Heart right ventricle (tissue), 16 donors: ENCODE results near the gene WNK3. TPM values are rescaled to one million over a fixed set of nuclear protein-coding genes. Genes with fewer than 3 reads are reported as not detected.

Experiments
- ATAC-seq, 8 donors: fragments of 200-7000 bp; cut with Tn5 transposase; one replicate each; pipeline ENCODE4 v1.9.1; 2020; ENCODE audit warnings: mild to moderate bottlenecking in 8 of 8, moderate library complexity in 8 of 8, moderate number of reproducible peaks in 1 of 8
- DNase-seq, 2 donors: peaks; one replicate each; pipeline ENCODE4 v3.0.0-alpha.2; 2020
- H3K27ac ChIP-seq, 10 donors: fragments of 200-600 bp; sonication (generic) in 2 of 10; one replicate each; pipeline versions ENCODE4 v1.5.0 to v1.8.0; 2020 to 2022; ENCODE audit warnings: mild to moderate bottlenecking in 3 of 10
- H3K27me3 ChIP-seq, 7 donors: fragments of 200-600 bp; one replicate each; pipeline ENCODE4 v1.8.0; 2021 to 2022; ENCODE audit warnings: mild to moderate bottlenecking in 2 of 7
- H3K36me3 ChIP-seq, 9 donors: fragments of 200-600 bp; sonication (generic) in 1 of 9; one replicate each; pipeline versions ENCODE4 v1.5.0 to v1.8.0; 2020 to 2022; ENCODE audit warnings: mild to moderate bottlenecking in 2 of 9
- H3K4me1 ChIP-seq, 9 donors: fragments of 200-600 bp; sonication (generic) in 1 of 9; one replicate each; pipeline versions ENCODE4 v1.5.0 to v1.8.0; 2020 to 2022; ENCODE audit warnings: mild to moderate bottlenecking in 4 of 9
- H3K4me3 ChIP-seq, 10 donors: fragments of 200-600 bp; sonication (generic) in 2 of 10; one replicate each; pipeline versions ENCODE4 v1.5.0 to v1.8.0; 2020 to 2022; ENCODE audit warnings: mild to moderate bottlenecking in 7 of 10, moderate library complexity in 2 of 10
- H3K9me3 ChIP-seq, 11 donors: fragments of 200-600 bp in 10 of 11; sonication (generic) in 2 of 11; one replicate each; pipeline versions ENCODE4 v1.5.0 to v1.8.0; 2013 to 2022; ENCODE audit warnings: mild to moderate bottlenecking in 2 of 11, control low read depth in 1 of 11, moderate library complexity in 1 of 11
- WGBS, 2 donors: extraction: QIAGEN DNeasy Blood & Tissue Kit; methylation state at CpG; one replicate each; pipeline ENCODE4 v1.1.7; 2013; ENCODE audit warnings: inconsistent platforms in 1 of 2; 5-methylcytosine and 5-hydroxymethylcytosine counted together
- intact Hi-C, 10 donors: fragments of 100-400 bp; cut with DNase I; formaldehyde crosslinking; loops; one replicate each; pipeline versions ENCODE4 v1.11.1 to v1.14.2; 2022
- polyA plus RNA-seq, 2 donors: library from polyadenylated mRNA; stranded (reverse); fragments of 200-250 nt; gene quantifications; one replicate each; pipeline ENCODE4 v1.2.3, GENCODE V29; 2013
- total RNA-seq, 10 donors: library from RNA; stranded (reverse); fragmentation: NEBNext Ultra II Directional in 3 of 10; extraction: Animal tissue kit (Norgen Biotek cat#: 25700) in 3 of 10; gene quantifications; one replicate each; pipeline versions ENCODE4 v1.2.1 to v1.2.4, GENCODE V29; 2021 to 2023
- TF ChIP-seq, protein P1 (sequence below), 9 donors: fragments of 200-600 bp; sonication (generic) in 2 of 9; IDR thresholded peaks; one replicate each; pipeline versions ENCODE4 v1.5.0 to v1.8.0; 2021 to 2022; ENCODE audit warnings: antibody characterized with exemption in 9 of 9, mild to moderate bottlenecking in 5 of 9, moderate library complexity in 1 of 9
- donor health status: Arrhythmogenic right ventricular cardiomyopathy.
- donor health status: ischemic (EF 13 %, LVEDD 7.1; RV severe dilation, severe dysfunction).
- donor health status: healthy with polysubstance abuse.
- donor health status: DM: no; HTN: yes; CAD: no.
- donor health status: DM: no; HTN: no; CAD: no.
- donor health status: ischemic (EF 25% LVEDD 6.9; RV normal size, moderate dysfunction).
- donor health status: ischemic (EF 25% LVEDD 5.7; RV mildly dilated, moderate dysfunction).
- donor health status: healthy.
- donor health status: DM: yes; HTN: yes; CAD: no.
- donor health status: Ischemic cardiomyopathy.
- donor health status: ischemic (EF 35%, LVEDD 5.7; RV mildly dilated, moderate dysfunction).
- donor health status: nonischemic (EF 11% LVEDD 7.7; RV severe dilation, severe dysfunction).
- donor health status: DM: yes; HTN: yes; CAD: no.
- donor health status: PGD.
- donor health status: ischemic (EF 29% LVEDD 5.4; RV normal size, mild dysfunction).
- donor health status: nonischemic (EF 23%, LVEDD 6.1; RV moderate dilation, normal function).

The WNK3 gene
- total and polyA plus RNA-seq, 12 donors: 0.19 to 2.3 (median 0.36) TPM

DNA sequence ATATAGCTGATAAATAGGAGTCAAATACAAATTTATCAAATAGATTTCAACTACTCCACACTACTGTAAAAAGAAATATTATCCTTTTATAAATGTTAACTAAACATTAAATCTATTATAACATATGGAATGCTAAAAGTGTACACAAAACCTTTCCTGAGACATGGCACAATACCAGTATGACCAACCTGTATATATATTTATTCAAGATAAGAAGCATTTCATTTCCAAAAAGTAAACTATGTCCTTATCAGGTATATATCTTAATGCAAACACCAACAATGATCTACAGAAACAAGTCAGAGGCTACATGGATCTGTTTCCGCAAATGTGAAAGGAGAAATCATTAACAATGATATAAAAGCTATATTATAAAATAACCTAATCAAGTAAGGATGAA is 37.8 kb downstream of the WNK3 start:
- DNase-seq: no peak
- Histone ChIP-seq H3K4me1 (no peaks in the 10 kb centered on the region), H3K27ac (no peak overlapping the region), H3K4me3 (no peak overlapping the region), H3K36me3 (no peaks in the 10 kb centered on the region), H3K9me3 (no peaks in the 10 kb centered on the region), H3K27me3 (peaks cover 0 to 33% (median 0%) of the 10 kb centered on the region in 7 donors)
- ATAC-seq: no peak
- TF ChIP-seq, protein P1, sequence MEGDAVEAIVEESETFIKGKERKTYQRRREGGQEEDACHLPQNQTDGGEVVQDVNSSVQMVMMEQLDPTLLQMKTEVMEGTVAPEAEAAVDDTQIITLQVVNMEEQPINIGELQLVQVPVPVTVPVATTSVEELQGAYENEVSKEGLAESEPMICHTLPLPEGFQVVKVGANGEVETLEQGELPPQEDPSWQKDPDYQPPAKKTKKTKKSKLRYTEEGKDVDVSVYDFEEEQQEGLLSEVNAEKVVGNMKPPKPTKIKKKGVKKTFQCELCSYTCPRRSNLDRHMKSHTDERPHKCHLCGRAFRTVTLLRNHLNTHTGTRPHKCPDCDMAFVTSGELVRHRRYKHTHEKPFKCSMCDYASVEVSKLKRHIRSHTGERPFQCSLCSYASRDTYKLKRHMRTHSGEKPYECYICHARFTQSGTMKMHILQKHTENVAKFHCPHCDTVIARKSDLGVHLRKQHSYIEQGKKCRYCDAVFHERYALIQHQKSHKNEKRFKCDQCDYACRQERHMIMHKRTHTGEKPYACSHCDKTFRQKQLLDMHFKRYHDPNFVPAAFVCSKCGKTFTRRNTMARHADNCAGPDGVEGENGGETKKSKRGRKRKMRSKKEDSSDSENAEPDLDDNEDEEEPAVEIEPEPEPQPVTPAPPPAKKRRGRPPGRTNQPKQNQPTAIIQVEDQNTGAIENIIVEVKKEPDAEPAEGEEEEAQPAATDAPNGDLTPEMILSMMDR (IDR thresholded peaks at IDR 0.05): no peak
- intact Hi-C loops: no loop called here
- WGBS, 2 donors: 100% methylated on average over 1 of the region's 1 CpG

DNA sequence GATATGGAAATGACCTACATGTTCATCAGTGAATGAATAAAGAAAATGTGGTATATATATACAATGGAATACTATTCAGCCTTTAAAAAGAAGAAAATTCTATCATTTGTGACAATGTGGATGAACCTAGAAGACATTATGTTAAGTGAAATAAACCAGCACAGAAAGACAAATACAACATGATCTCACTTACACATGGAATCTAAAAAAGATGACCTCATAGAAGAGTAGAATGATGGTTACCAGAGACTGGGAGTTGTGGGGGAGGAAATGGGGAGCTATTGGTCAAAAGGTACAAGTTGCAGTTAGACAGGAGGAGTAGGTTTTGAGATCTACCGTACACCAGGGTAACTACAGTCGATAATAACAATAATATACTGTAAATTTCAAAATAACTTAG is 51.5 kb downstream of the WNK3 start:
- Histone ChIP-seq H3K27ac (no peak overlapping the region), H3K27me3 (peaks cover 0 to 13% (median 0%) of the 10 kb centered on the region in 7 donors), H3K4me1 (no peaks in the 10 kb centered on the region), H3K4me3 (no peak overlapping the region), H3K36me3 (no peaks in the 10 kb centered on the region), H3K9me3 (peaks cover 0 to 6% (median 0%) of the 10 kb centered on the region in 11 donors)
- ATAC-seq (no peak), DNase-seq (no peak)
- 100% methylated on average over 2 of the region's 2 CpGs for WGBS, 2 donors
- intact Hi-C loops: no loop called here
- TF ChIP-seq, protein P1 (IDR thresholded peaks at IDR 0.05): no peak

DNA sequence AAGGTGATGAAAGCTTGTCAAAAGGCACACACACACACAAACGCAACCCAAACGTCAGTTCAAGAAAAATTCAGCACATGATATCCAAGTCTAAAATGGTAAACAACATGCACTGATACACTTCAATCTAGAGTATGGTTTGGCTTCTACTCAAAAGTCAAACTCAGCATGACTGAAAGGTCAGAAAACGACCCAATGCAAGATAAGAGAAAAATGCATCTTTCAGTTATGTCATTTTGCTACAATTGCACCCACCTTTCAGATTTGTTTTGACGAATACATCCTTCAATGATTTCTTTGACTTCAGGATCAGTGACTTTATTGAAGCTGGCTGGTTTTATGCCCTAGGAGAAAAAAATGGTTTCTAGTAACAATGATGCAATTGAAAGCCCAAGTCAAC is 56.3 kb downstream of the WNK3 start:
- H3K27me3 ChIP-seq: peaks cover 0 to 16% (median 0%) of the 10 kb centered on the region in 7 donors
- H3K4me1 ChIP-seq: no peaks in the 10 kb centered on the region
- no peak overlapping the region for H3K4me3 ChIP-seq
- ATAC-seq: no peak
- TF ChIP-seq, protein P1 (IDR thresholded peaks at IDR 0.05): no peak
- 37 to 50% methylated on average over 4 of the region's 4 CpGs for WGBS, 2 donors
- no peaks in the 10 kb centered on the region for H3K36me3 ChIP-seq
- no peak overlapping the region for H3K27ac ChIP-seq
- peaks cover 0 to 6% (median 0%) of the 10 kb centered on the region in 11 donors for H3K9me3 ChIP-seq
- intact Hi-C loops: no loop called here
- no peak for DNase-seq

DNA sequence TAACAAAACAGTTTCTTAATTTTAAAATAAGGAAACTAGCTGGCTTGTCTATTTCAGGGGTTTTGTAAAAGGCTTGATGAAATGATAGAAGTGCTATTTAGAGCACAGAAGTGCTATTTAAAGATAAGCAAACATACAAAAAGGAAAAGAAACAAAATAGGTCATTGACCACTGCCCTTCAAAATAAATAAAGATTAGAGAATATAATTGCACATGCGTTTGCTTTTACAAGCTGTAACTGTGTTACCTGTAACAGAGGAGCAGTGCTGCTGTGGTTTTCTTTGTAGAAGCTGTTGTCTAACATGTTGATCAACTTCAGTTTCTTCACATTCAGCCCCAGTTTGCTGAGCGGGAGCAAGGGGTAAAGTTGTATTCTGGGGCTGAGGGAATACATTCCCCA is 63.5 kb downstream of the WNK3 start:
- TF ChIP-seq, protein P1 (IDR thresholded peaks at IDR 0.05): no peak
- peaks cover 0 to 22% (median 0%) of the 10 kb centered on the region in 7 donors for H3K27me3 ChIP-seq
- no peak overlapping the region for H3K27ac ChIP-seq
- no peaks in the 10 kb centered on the region for H3K9me3 ChIP-seq
- ATAC-seq (no peak), DNase-seq (no peak)
- no peak overlapping the region for H3K4me3 ChIP-seq
- intact Hi-C loops: no loop called here
- H3K36me3 ChIP-seq: no peaks in the 10 kb centered on the region
- H3K4me1 ChIP-seq: no peaks in the 10 kb centered on the region
- 78 to 84% methylated on average over 2 of the region's 2 CpGs for WGBS, 2 donors
